Heart left ventricle (tissue), 16 donors: ENCODE data around the gene SMIM5. TPM values are rescaled to one million over a fixed set of nuclear protein-coding genes. Genes with fewer than 3 reads are reported as not detected.

Experiments
- ATAC-seq, 4 donors: fragments of 200-7000 bp; cut with Tn5 transposase; one replicate each; pipeline ENCODE4 v1.9.1; 2020 to 2022; ENCODE audit warnings: moderate library complexity in 4 of 4, mild to moderate bottlenecking in 3 of 4, moderate number of reproducible peaks in 1 of 4
- DNase-seq, 5 donors: peaks; one replicate each; pipeline ENCODE4 v3.0.0-alpha.2; 2020
- H3K27ac ChIP-seq, 12 donors: fragments of 200-600 bp; sonication (generic) in 4 of 12; one replicate each; pipeline versions ENCODE4 v1.5.0 to v1.8.0; 2016 to 2022; ENCODE audit warnings: mild to moderate bottlenecking in 2 of 12
- H3K27me3 ChIP-seq, 9 donors: fragments of 200-600 bp; sonication (generic) in 2 of 9; one replicate each; pipeline versions ENCODE4 v1.5.1 to v1.8.0; 2016 to 2022; ENCODE audit warnings: mild to moderate bottlenecking in 3 of 9
- H3K36me3 ChIP-seq, 9 donors: fragments of 200-600 bp; sonication (generic) in 2 of 9; one replicate each; pipeline versions ENCODE4 v1.5.0 to v1.8.0; 2018 to 2022; ENCODE audit warnings: mild to moderate bottlenecking in 2 of 9
- H3K4me1 ChIP-seq, 12 donors: fragments of 200-600 bp; sonication (generic) in 4 of 12; one replicate each; pipeline versions ENCODE4 v1.5.0 to v1.8.0; 2016 to 2022; ENCODE audit warnings: mild to moderate bottlenecking in 3 of 12
- H3K4me3 ChIP-seq, 12 donors: fragments of 200-600 bp; sonication (generic) in 4 of 12; one replicate each; pipeline versions ENCODE4 v1.5.0 to v1.8.0; 2017 to 2022; ENCODE audit warnings: mild to moderate bottlenecking in 9 of 12, moderate library complexity in 4 of 12
- H3K9me3 ChIP-seq, 12 donors: fragments of 200-600 bp; sonication (generic) in 4 of 12; one replicate each; pipeline versions ENCODE4 v1.5.0 to v1.8.0; 2016 to 2022; ENCODE audit warnings: mild to moderate bottlenecking in 1 of 12
- CTCF ChIP-seq, 12 donors: fragments of 200-600 bp; sonication (generic) in 4 of 12; IDR thresholded peaks; one replicate each; pipeline versions ENCODE4 v1.5.0 to v1.8.0; 2018 to 2022; ENCODE audit warnings: antibody characterized with exemption in 12 of 12, mild to moderate bottlenecking in 5 of 12
- POLR2A ChIP-seq, 2 donors: fragments of 450-650 bp; IDR thresholded peaks; one replicate each; pipeline ENCODE4 v1.6.1; 2017; ENCODE audit warnings: antibody characterized with exemption in 2 of 2, mild to moderate bottlenecking in 2 of 2, moderate library complexity in 2 of 2
- WGBS, 4 donors: extraction: QIAGEN DNeasy Blood & Tissue Kit in 2 of 4; methylation state at CpG; one replicate each; pipeline versions ENCODE4 v1.1.5 to v1.1.7; 2013 to 2018; 5-methylcytosine and 5-hydroxymethylcytosine counted together
- intact Hi-C, 10 donors: fragments of 100-400 bp; cut with DNase I; formaldehyde crosslinking; loops; one replicate each; pipeline versions ENCODE4 v1.11.1 to v1.14.2; 2022
- polyA plus RNA-seq, 2 donors: library from polyadenylated mRNA; stranded (reverse); fragments of 200-250 nt; gene quantifications; one replicate each; pipeline ENCODE4 v1.2.3, GENCODE V29; 2013
- total RNA-seq, 9 donors: library from RNA; depleted of rRNA in 2 of 9; stranded (reverse); fragments of >200 nt in 2 of 9; fragmentation: NEBNext Ultra II Directional in 3 of 9; extraction: Animal tissue kit (Norgen Biotek cat#: 25700) in 3 of 9; gene quantifications; one replicate each; pipeline versions ENCODE4 v1.1.0 to v1.2.4, GENCODE V29; 2016 to 2023
- donor health status: ischemic (EF 13 %, LVEDD 7.1; RV severe dilation, severe dysfunction).
- donor health status: healthy with polysubstance abuse.
- donor health status: DM: no; HTN: yes; CAD: no.
- donor health status: DM: no; HTN: no; CAD: no.
- donor health status: ischemic (EF 25% LVEDD 6.9; RV normal size, moderate dysfunction).
- donor health status: ischemic (EF 25% LVEDD 5.7; RV mildly dilated, moderate dysfunction).
- donor health status: healthy.
- donor health status: DM: yes; HTN: yes; CAD: no.
- donor health status: ischemic (EF 35%, LVEDD 5.7; RV mildly dilated, moderate dysfunction).
- donor health status: nonischemic (EF 11% LVEDD 7.7; RV severe dilation, severe dysfunction).
- donor health status: DM: yes; HTN: yes; CAD: no.
- donor health status: PGD.
- donor health status: ischemic (EF 29% LVEDD 5.4; RV normal size, mild dysfunction).
- donor health status: nonischemic (EF 23%, LVEDD 6.1; RV moderate dilation, normal function).

Gene SMIM5
- total and polyA plus RNA-seq, 11 donors, result 1.8 to 18.2 (median 6.8) TPM

GRCh38 chr17:75646638-75646992 lies 13.4 kb downstream of the SMIM5 start:
- H3K36me3 ChIP-seq, result peaks cover 0 to 50% (median 28%) of the 10 kb centered on the region in 9 donors
- no peak overlapping the region for H3K27ac ChIP-seq
- no peak overlapping the region for H3K4me3 ChIP-seq
- intact Hi-C loops, result no loop called here
- H3K4me1 ChIP-seq, result peaks cover 0 to 19% (median 11%) of the 10 kb centered on the region in 12 donors
- no peak for DNase-seq
- TF ChIP-seq CTCF (IDR thresholded peaks at IDR 0.05), result no peak
- no peak for TF ChIP-seq POLR2A (IDR thresholded peaks at IDR 0.05)
- 94 to 98% (median 95%) methylated on average over 6 of the region's 6 CpGs for WGBS, 4 donors
- H3K27me3 ChIP-seq, result no peaks in the 10 kb centered on the region
- ATAC-seq, result no peak
- H3K9me3 ChIP-seq, result no peaks in the 10 kb centered on the region

GRCh38 chr17:75647061-75647460 lies 13.8 kb downstream of the SMIM5 start:
- no peak for ATAC-seq
- TF ChIP-seq CTCF (IDR thresholded peaks at IDR 0.05) (no peak), POLR2A (IDR thresholded peaks at IDR 0.05) (no peak)
- intact Hi-C loops, result no loop called here
- Histone ChIP-seq H3K27ac (no peak overlapping the region), H3K4me3 (no peak overlapping the region), H3K27me3 (no peaks in the 10 kb centered on the region), H3K36me3 (peaks cover 0 to 54% (median 32%) of the 10 kb centered on the region in 9 donors), H3K4me1 (peaks cover 0 to 15% (median 7%) of the 10 kb centered on the region in 12 donors), H3K9me3 (no peaks in the 10 kb centered on the region)
- WGBS, 4 donors, result 92 to 96% (median 93%) methylated on average over 4 to 7 of the region's 7 CpGs
- no peak for DNase-seq

- peaks cover 0 to 57% (median 41%) of the 10 kb centered on the region in 9 donors for H3K36me3 ChIP-seq
Observed at GRCh38 chr17:75647921-75648320, 14.7 kb downstream of the SMIM5 start.

GRCh38 chr17:75649687-75650086 lies 16.5 kb downstream of the SMIM5 start:
- Histone ChIP-seq H3K36me3 (peaks cover 0 to 73% (median 49%) of the 10 kb centered on the region in 9 donors), H3K4me1 (peaks cover 0 to 9% (median 0%) of the 10 kb centered on the region in 12 donors), H3K27me3 (no peaks in the 10 kb centered on the region), H3K27ac (no peak overlapping the region), H3K9me3 (no peaks in the 10 kb centered on the region), H3K4me3 (no peak overlapping the region)
- TF ChIP-seq POLR2A (IDR thresholded peaks at IDR 0.05) (no peak), CTCF (IDR thresholded peaks at IDR 0.05) (no peak)
- WGBS, 4 donors, result 83 to 94% (median 94%) methylated on average over 5 to 6 of the region's 6 CpGs
- no peak for DNase-seq
- intact Hi-C loops, result no loop called here
- ATAC-seq, result no peak

More at GRCh38 chr17:75647921-75648320, 14.7 kb downstream of the SMIM5 start:
- no peak overlapping the region for H3K27ac ChIP-seq
- WGBS, 4 donors, result 97 to 100% (median 98%) methylated on average over 7 of the region's 7 CpGs
- TF ChIP-seq POLR2A (IDR thresholded peaks at IDR 0.05), result no peak
- TF ChIP-seq CTCF (IDR thresholded peaks at IDR 0.05), result no peak
- H3K4me1 ChIP-seq, result peaks cover 0 to 9% (median 2%) of the 10 kb centered on the region in 12 donors
- DNase-seq (no peak), ATAC-seq (no peak)
- intact Hi-C loops, result no loop called here
- no peaks in the 10 kb centered on the region for H3K9me3 ChIP-seq
- H3K27me3 ChIP-seq, result no peaks in the 10 kb centered on the region
- no peak overlapping the region for H3K4me3 ChIP-seq
